Activated B cell treated with CpG ODN at 0.5 μM for 24 hours (primary cell): ENCODE measurements around the gene R3HDM2. TPM values are rescaled to one million over a fixed set of nuclear protein-coding genes. Genes with fewer than 3 reads are reported as not detected.
A peak's percentile ranks its signal among the peaks of the same experiment; 100 is the strongest.
"Not testable (repeated sequence)": the region's sequence is repeated elsewhere in the genome, so short reads cannot be mapped to it uniquely, and the experiment has no call there.

Source experiments
- ATAC-seq: fragments of 200-7000 bp; cut with Tn5 transposase; one replicate; pipeline ENCODE4 v1.10.0; 2021; ENCODE audit warnings: low read depth, mild to moderate bottlenecking, moderate library complexity
- CTCF ChIA-PET: fragments of 350-600 bp; sonication (Branson Sonifier 250); formaldehyde crosslinking; loops from one replicate; lab custom pipeline; 2021; ENCODE audit warnings: antibody characterized with exemption; lab: Charles Lee
- POLR2A ChIA-PET: fragments of 350-600 bp; sonication (Branson Sonifier 250); formaldehyde crosslinking; loops from one replicate; lab custom pipeline; 2021; ENCODE audit warnings: antibody characterized with exemption; lab: Charles Lee
- DNase-seq: peaks from one replicate; pipeline ENCODE4 v3.0.0; 2022
- H3K27ac Mint-ChIP-seq: one replicate; pipeline ENCODE4 v1.8.0; 2020; ENCODE audit warnings: mixed read lengths
- H3K27me3 Mint-ChIP-seq: one replicate; pipeline ENCODE4 v1.8.0; 2021; ENCODE audit warnings: mixed read lengths
- H3K36me3 Mint-ChIP-seq: one replicate; pipeline ENCODE4 v1.8.0; 2021; ENCODE audit warnings: low read depth, mixed read lengths
- H3K4me1 Mint-ChIP-seq: one replicate; pipeline ENCODE4 v1.8.0; 2021; ENCODE audit warnings: mixed read lengths
- H3K4me3 Mint-ChIP-seq: one replicate; pipeline ENCODE4 v1.8.0; 2020; ENCODE audit warnings: mild to moderate bottlenecking, mixed read lengths
- H3K9me3 Mint-ChIP-seq: one replicate; pipeline ENCODE4 v1.8.0; 2020; ENCODE audit warnings: mixed read lengths
- intact Hi-C: fragments of 100-400 bp; cut with micrococcal nuclease; formaldehyde crosslinking; loops from one replicate; pipeline ENCODE4 v1.15.1; 2024
- total RNA-seq: library from RNA; stranded (reverse); gene quantifications from 2 replicates; pipeline ENCODE4 v1.2.3, GENCODE V29; 2022
- TF ChIP-seq, protein P1 (sequence below): fragments of 200-600 bp; IDR thresholded peaks from one replicate; pipeline ENCODE4 v1.8.0; 2022; ENCODE audit warnings: antibody characterized with exemption, mild to moderate bottlenecking

The R3HDM2 gene
- total RNA-seq, 1 donor from 2014 or later, result 75.6 TPM

DNA sequence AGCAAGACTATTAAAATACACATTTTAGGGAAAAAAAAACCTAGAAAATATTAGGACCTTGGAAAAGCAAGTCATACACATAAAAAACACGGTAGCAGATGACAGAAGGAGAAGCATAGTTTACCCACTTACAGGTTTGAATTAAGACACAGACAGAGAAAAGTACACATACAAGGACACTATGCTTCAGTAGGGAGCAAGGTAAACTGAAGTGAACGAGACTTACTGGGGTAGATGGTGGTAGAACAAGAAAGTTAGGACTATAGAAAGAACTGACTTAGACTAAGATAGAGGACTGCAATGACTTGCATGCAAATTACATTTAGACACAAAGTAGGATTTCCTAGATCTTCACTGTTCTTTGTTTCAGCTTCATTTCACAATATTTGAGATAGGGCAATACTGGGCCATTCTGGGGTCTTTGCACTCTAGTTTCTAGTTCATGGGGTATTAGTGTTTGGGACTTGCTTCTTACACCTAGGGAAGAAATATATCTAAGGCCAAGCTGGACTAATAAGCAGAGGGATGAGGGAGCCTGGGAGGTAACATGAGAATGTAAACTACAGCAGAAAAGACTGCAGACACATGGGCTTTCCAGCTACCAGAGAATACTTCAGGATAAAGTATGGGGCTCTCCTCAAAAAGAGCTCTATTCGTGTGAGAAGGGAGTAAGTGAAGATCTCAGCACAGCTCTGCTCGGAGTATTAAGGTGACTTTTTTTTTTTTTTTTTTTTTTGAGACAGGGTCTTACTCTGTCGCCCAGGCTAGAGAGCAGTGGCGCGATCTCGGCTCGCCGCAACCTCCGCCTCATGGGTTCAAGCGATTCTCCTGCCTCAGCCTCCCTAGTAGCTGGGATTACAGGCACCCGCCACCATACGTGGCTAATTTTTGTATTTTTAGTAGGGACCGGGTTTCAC lies 152.1 kb downstream of the R3HDM2 start:
- TF ChIP-seq, protein P1, sequence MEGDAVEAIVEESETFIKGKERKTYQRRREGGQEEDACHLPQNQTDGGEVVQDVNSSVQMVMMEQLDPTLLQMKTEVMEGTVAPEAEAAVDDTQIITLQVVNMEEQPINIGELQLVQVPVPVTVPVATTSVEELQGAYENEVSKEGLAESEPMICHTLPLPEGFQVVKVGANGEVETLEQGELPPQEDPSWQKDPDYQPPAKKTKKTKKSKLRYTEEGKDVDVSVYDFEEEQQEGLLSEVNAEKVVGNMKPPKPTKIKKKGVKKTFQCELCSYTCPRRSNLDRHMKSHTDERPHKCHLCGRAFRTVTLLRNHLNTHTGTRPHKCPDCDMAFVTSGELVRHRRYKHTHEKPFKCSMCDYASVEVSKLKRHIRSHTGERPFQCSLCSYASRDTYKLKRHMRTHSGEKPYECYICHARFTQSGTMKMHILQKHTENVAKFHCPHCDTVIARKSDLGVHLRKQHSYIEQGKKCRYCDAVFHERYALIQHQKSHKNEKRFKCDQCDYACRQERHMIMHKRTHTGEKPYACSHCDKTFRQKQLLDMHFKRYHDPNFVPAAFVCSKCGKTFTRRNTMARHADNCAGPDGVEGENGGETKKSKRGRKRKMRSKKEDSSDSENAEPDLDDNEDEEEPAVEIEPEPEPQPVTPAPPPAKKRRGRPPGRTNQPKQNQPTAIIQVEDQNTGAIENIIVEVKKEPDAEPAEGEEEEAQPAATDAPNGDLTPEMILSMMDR, result no peak
- CTCF ChIA-PET, result interaction anchor here (0.9 to 2.6 kb wide), 3 partner anchors 11 to 65 kb away, joined by 4 to 6 read pairs (median 4); no protein-coding TSS in a partner anchor
- Mint-ChIP-seq H3K27me3 (no peaks in the 10 kb centered on the region), H3K36me3 (peaks cover 77% of the 10 kb centered on the region), H3K4me1 (peaks cover 29% of the 10 kb centered on the region), H3K9me3 (no peaks in the 10 kb centered on the region), H3K4me3 (no peak overlapping the region), H3K27ac (peak overlapping the region; percentile 62)
- DNase-seq (no peak), ATAC-seq (no peak)
- POLR2A ChIA-PET, result interaction anchor here (0.6 to 1.3 kb wide), 5 partner anchors 37 to 174 kb away, joined by 3 to 4 read pairs (median 3); no protein-coding TSS in a partner anchor
- intact Hi-C loops, result no loop called here

DNA sequence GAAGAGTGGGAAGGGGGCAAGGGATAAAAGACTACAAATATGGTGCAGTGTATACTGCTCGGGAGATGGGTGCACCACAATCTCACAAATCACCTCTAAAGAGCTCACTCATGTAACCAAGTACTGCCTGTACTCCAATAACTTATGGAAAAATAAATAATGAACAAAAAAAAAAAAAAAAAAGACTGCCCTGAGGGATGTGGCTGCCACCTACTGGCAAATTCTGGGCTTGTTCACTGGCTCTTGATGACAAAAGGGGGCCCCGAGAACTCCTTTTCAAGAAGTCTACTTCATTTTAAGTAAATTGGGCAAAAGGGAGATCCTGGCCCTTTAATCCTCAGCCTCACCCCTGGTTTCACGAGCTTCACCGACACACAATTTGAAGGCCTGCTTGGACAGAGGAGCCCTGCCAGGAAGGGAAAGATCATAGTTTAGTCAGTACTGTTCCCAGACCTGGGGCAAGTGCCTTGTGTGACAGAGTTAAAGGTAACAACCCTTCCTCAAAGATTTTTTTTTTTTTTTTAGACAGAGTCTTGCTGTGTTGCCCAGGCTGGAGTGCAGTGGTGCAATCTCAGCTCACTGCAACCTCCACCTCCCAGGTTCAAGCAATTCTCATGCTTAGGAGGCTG lies 153.8 kb downstream of the R3HDM2 start:
- CTCF ChIA-PET, result interaction anchor here (0.6 to 2.6 kb wide), 4 partner anchors 12 to 34 kb away, joined by 3 to 6 read pairs (median 4); no protein-coding TSS in a partner anchor
- no peak overlapping the region for H3K27ac Mint-ChIP-seq
- DNase-seq, result no peak
- peaks cover 26% of the 10 kb centered on the region for H3K4me1 Mint-ChIP-seq
- H3K9me3 Mint-ChIP-seq, result no peaks in the 10 kb centered on the region
- no peaks in the 10 kb centered on the region for H3K27me3 Mint-ChIP-seq
- POLR2A ChIA-PET, result interaction anchor here (0.6 to 1.2 kb wide), 5 partner anchors 13 to 71 kb away, joined by 3 to 6 read pairs (median 4); no protein-coding TSS in a partner anchor
- TF ChIP-seq, protein P1, result no peak
- peaks cover 76% of the 10 kb centered on the region for H3K36me3 Mint-ChIP-seq
- ATAC-seq, result no peak
- intact Hi-C loops, result no loop called here
- H3K4me3 Mint-ChIP-seq, result no peak overlapping the region

DNA sequence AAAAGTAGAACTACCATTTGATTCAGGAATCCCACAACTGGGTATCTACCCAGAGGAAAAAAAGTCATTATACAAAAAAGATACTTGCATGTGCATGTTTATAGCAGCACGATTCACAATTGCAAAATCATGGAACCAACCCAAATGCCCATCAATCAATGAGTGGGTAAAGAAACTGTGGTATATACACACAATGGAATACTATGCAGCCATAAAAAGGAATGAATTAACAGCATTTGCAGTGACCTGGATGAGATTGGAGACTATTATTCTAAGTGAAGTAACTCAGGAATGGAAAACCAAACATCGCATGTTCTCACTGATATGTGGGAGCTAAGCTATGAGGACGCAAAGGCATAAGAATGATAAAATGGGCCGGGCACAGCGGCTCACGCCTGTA lies 154.6 kb downstream of the R3HDM2 start:
- ChIA-PET POLR2A (interaction anchor here (0.7 kb wide), 1 partner anchor 29 kb away, joined by 4 read pairs; no protein-coding TSS in a partner anchor), CTCF (interaction anchor here (0.7 to 2.6 kb wide), 2 partner anchors 13 to 61 kb away, joined by 3 to 6 read pairs; no protein-coding TSS in a partner anchor)
- ATAC-seq, intact Hi-C loops, H3K9me3 Mint-ChIP-seq, H3K27me3 Mint-ChIP-seq, DNase-seq, H3K4me3 Mint-ChIP-seq, H3K27ac Mint-ChIP-seq: not testable (repeated sequence)
- Mint-ChIP-seq H3K4me1 (peaks cover 23% of the 10 kb centered on the region), H3K36me3 (peaks cover 78% of the 10 kb centered on the region)

DNA sequence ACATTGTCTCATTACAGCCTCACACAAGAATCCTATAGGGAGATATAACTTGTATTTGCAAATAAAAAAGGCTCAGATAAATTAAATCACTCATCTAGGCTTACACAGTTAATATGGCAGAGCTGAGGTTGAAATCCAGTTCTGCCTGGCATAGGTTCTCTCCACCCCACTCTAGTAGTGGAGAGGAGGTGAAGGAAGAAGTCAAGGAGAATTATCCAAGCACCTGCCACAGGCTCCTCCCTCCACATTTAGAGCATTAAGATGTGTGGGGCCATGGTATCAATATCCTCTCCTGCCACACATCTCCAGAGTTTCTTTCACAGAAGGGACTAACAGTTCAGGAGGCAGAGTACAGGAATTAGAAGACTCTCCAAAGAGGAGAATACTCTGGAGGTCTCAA lies 157.3 kb downstream of the R3HDM2 start:
- Mint-ChIP-seq H3K27ac (no peak overlapping the region), H3K27me3 (no peaks in the 10 kb centered on the region), H3K9me3 (no peaks in the 10 kb centered on the region), H3K4me1 (peaks cover under 1% of the 10 kb centered on the region), H3K36me3 (peaks cover 84% of the 10 kb centered on the region), H3K4me3 (no peak overlapping the region)
- TF ChIP-seq, protein P1, result no peak
- ATAC-seq (no peak), DNase-seq (no peak)
- ChIA-PET CTCF (interaction anchor here (1.1 kb wide), 1 partner anchor 182 kb away, joined by 3 read pairs; no protein-coding TSS in a partner anchor), POLR2A (no interaction called here)
- intact Hi-C loops, result no loop called here

DNA sequence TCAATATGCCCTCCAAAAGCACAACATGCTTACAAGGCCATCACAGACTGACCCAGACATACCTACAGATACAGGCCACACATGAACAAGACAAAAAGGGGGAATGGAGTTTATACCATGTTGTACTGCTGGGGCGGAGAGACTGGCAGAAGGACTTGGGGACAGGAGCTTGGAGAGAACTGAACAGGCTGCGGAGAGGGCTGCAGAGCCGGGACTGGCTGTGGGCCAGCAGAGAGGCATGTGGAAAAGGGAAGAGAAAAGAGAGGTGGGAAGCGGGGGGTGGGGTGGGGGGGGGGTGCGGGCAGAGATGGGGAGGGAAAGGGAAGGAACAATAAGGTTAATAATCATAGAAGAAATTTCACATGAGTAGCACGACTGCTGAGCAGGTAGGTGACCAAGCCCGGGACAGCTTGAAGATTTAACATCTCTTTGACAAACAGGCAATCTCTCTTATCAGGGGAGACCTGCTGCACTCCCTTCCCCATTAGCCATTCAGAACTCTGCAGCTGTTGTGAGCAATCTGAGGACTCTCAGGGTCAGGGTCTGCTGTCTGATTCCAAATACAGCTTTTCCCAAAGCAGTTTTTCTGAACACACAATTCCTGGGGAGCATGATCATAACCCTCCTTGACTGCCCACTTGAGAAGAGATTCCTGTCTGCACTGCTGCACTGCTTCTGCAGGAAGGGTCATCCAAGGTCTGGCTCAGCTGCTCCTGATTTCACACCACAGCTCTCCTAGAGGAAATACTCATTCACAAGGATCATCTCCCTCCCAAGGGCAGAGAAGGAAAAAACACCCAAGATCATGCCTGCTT lies 158.3 kb downstream of the R3HDM2 start:
- no peak overlapping the region for H3K4me3 Mint-ChIP-seq
- DNase-seq, result no peak
- H3K27ac Mint-ChIP-seq, result no peak overlapping the region
- H3K36me3 Mint-ChIP-seq, result peaks cover 83% of the 10 kb centered on the region
- ChIA-PET POLR2A (no interaction called here), CTCF (interaction anchor here (1.0 to 1.1 kb wide), 2 partner anchors 30 to 183 kb away, joined by 3 to 4 read pairs; no protein-coding TSS in a partner anchor)
- intact Hi-C loops, result no loop called here
- H3K27me3 Mint-ChIP-seq, result no peaks in the 10 kb centered on the region
- H3K9me3 Mint-ChIP-seq, result no peaks in the 10 kb centered on the region
- no peak for ATAC-seq
- TF ChIP-seq, protein P1, result no peak
- H3K4me1 Mint-ChIP-seq, result no peaks in the 10 kb centered on the region
